Coronary artery (tissue), 2 donors: ENCODE results near the gene C1R.
"Not testable (repeated sequence)": the region's sequence is repeated elsewhere in the genome, so short reads cannot be mapped to it uniquely, and the experiment has no call there.

ENCODE experiments used
- DNase-seq: peaks from one replicate; pipeline ENCODE4 v3.0.0-alpha.2; 2017; ENCODE audit warnings: low spot score
- H3K27ac ChIP-seq, 2 donors: fragments of 200-600 bp; sonication (generic); one replicate each; pipeline ENCODE4 v1.5.1; 2016 to 2019
- H3K4me3 ChIP-seq: fragments of 200-600 bp; sonication (generic); 2 replicates; pipeline ENCODE4 v1.5.1; 2016; ENCODE audit warnings: mild to moderate bottlenecking, moderate library complexity
- CTCF ChIP-seq: fragments of 200-600 bp; sonication (generic); IDR thresholded peaks from one replicate; pipeline ENCODE4 v1.5.1; 2019; ENCODE audit warnings: antibody characterized with exemption

The C1R gene

GRCh38 chr12:7064516-7064915, 27.7 kb downstream of the C1R start:
- Histone ChIP-seq H3K27ac (peak overlapping the region in 1 of 2 donors; percentile 24), H3K4me3 (no peak overlapping the region)
- DNase-seq = no peak
- no peak for TF ChIP-seq CTCF

GRCh38 chr12:7061596-7061995, 30.6 kb downstream of the C1R start:
- TF ChIP-seq CTCF = no peak
- DNase-seq = peak; percentile 67
- H3K27ac ChIP-seq = peak overlapping the region; percentile 83 to 91
- H3K4me3 ChIP-seq = peak overlapping the region; percentile 70

GRCh38 chr12:7061138-7061537, 31.1 kb downstream of the C1R start:
- peak; percentile 69 for DNase-seq
- Histone ChIP-seq H3K4me3 (peak overlapping the region; percentile 70), H3K27ac (peak overlapping the region; percentile 83 to 91)
- TF ChIP-seq CTCF = no peak

- DNase-seq = peak; percentile 94
- TF ChIP-seq CTCF = peak; percentile 66
- Histone ChIP-seq H3K4me3 (peak within 1 kb of the TSS; percentile 70), H3K27ac (peak within 1 kb of the TSS; percentile 83 to 91)
These were observed 31.8 kb downstream of the C1R start, which contains the start of gene C1S for GRCh38 chr12:7060353-7060954. Gene C1S, plus strand, starts transcription at chr12:7060718. Its CDS starts 1,195 bp downstream, at chr12:7061913.

GRCh38 chr12:7059780-7060179, 32.5 kb downstream of the C1R start:
- no peak for TF ChIP-seq CTCF
- Histone ChIP-seq H3K27ac (peak overlapping the region; percentile 83 to 91), H3K4me3 (no peak overlapping the region)
- DNase-seq = peak; percentile 62

- H3K27ac ChIP-seq = no peak overlapping the region
- DNase-seq = peak; percentile 66
- no peak for TF ChIP-seq CTCF
- no peak overlapping the region for H3K4me3 ChIP-seq
These were observed 33.3 kb downstream of the C1R start for GRCh38 chr12:7058850-7059395.

- no peak for TF ChIP-seq CTCF
- no peak overlapping the region for H3K27ac ChIP-seq
These were observed 33.9 kb downstream of the C1R start for GRCh38 chr12:7058163-7058845.

GRCh38 chr12:7055736-7056135, 36.5 kb downstream of the C1R start:
- H3K27ac ChIP-seq, H3K4me3 ChIP-seq, DNase-seq: not testable (repeated sequence)

More at GRCh38 chr12:7058163-7058845, 33.9 kb downstream of the C1R start:
- no peak overlapping the region for H3K4me3 ChIP-seq
- DNase-seq = peak; percentile 57
